ENCODE data around the gene SCYL1.

Gene SCYL1

DNA sequence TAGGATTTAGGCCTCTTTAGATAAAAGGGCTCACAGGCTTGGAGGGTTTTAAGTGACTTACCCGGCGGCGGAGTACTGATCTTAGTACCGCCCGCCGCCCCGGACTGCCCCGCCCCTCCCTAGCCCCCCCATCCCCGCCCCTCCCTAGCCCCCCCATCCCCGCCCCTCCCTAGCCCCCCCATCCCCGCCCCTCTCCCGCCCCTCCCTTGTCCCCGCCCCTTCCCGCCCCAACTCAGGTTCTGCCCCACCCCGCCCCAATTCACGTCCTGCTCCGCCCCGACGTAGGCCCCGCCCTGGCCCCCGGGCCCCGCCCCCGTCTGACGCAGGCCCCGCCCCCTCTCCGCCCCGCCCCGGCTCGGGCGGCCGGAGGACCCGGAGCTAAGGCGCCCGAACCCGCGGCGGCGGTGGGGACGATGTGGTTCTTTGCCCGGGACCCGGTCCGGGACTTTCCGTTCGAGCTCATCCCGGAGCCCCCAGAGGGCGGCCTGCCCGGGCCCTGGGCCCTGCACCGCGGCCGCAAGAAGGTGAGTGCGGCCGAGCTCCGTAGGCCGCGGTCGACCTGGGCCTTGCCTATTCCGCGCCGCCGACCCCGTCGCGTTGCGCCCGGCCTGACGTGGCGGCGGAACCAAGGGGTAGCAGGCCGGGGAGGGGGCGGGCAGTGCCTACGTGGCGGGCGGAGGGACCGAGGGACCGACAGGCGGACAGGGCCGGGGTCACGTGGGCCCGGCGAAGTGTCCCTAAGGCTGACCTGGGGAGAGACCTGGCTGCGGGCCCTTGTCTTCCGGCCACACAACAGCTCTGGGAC is at the start of gene SCYL1:
Gene SCYL1 (plus strand): TSS at position 343 of the 805 bp plus-strand sequence. CDS start 71 bp downstream, at position 414.
- peak; percentile 96 for DNase-seq (ENCODE audit: low spot score)

DNA sequence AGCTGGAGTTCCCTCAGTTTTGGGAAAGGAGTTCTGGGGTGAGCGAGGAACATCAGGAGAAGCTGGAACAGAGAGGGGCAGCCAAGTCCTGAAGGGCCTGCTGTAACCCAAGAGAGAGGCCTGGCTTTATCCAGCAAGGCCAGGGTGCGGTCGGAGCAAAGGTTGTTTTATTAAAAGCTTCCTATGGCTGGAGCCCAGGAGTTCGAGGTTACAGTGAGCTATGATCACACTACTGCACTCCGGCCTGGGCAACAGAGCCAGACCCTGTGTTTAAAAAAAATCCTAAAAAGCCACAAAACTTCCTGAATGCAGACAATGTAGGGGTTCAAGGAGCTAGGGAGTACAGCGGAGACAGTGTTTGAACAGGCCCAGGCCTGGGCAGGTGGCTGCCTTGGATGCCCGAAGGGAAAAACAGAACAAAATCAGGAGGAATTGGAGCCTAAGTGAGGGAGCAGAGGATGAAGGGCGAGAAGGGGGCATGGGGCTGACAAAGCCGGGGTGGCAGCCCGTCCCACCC is 48.2 kb upstream of the SCYL1 start:
- DNase-seq (ENCODE audit: low spot score): no peak

DNA sequence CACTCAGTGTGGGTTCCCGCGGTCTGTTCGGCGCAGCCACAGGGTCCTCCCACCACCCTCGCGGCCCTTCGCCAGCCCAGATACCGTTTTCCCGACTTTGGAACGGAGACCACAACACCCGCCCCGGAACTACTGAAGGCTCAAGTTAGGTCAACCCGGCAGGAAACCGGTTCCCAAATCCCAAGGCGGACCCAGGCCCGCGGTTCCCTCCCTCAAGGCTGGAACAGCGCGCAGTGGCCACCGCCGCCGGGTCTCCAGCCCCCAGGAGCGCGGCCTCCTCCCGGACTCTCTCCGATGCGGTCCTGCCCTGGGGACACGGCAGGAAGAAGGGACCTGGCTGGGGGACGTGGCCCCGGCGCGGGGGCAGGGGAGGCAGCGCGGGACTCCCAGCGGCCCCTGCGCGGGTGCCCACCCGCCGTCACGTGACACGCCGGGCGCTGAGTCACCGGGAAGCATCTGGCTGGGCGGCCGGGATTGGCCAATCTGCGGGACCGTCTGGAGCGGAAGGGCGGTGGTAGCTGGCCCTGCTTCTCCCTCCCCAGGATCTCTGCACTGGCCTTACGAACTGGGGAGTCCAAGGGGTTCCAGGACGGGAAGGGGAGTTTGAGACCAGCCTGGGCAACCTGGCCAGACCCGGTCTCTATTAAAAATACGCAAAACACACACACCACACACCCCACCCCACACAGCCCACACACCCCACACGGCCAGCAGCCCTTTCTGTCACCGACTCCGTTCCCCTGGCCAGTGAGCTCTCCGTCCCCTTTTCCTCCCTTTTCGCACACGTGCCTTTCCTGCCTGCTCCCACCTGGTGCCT is 47.5 kb upstream of the SCYL1 start:
- DNase-seq (ENCODE audit: low spot score): peak; percentile 94

DNA sequence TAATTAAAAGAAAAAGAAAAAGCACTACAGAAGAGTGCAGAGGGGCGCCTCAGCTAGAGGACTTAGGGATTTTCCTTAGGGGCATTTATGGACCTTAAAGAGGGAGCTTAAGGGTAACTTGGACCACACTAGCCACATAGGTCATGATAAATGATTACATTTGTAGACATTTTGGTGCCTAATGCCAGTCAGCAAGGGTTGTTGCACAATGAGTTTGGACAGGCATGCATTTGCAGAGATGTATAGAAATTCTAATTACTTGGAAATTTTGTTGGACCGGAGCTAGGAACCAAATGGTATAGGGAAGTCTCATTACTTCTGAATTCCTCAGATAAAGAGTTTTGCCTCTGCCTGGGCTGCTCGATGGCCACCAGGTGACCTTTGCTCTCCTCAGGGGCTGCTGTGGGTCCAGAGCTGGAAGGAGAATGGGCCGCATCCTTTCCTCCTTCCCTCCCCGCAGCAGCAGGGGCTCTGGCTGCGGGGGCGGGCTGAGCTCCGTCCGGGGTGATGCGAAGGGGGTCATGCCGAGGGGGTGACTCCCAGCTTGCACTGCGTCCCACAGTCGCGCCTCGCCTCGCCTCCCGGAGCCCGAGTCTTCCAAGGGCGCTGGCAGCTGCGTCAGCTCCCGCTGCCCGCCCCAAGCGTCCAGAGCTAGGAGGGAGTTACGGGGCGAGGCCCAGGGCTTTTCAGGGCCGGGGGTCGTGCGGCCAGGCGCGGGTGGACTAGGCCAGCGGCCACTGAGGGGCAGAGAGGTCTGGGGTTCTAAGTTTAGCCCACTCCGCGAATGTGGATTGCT is 46.3 kb upstream of the SCYL1 start:
- peak; percentile 49 for DNase-seq (ENCODE audit: low spot score)

DNA sequence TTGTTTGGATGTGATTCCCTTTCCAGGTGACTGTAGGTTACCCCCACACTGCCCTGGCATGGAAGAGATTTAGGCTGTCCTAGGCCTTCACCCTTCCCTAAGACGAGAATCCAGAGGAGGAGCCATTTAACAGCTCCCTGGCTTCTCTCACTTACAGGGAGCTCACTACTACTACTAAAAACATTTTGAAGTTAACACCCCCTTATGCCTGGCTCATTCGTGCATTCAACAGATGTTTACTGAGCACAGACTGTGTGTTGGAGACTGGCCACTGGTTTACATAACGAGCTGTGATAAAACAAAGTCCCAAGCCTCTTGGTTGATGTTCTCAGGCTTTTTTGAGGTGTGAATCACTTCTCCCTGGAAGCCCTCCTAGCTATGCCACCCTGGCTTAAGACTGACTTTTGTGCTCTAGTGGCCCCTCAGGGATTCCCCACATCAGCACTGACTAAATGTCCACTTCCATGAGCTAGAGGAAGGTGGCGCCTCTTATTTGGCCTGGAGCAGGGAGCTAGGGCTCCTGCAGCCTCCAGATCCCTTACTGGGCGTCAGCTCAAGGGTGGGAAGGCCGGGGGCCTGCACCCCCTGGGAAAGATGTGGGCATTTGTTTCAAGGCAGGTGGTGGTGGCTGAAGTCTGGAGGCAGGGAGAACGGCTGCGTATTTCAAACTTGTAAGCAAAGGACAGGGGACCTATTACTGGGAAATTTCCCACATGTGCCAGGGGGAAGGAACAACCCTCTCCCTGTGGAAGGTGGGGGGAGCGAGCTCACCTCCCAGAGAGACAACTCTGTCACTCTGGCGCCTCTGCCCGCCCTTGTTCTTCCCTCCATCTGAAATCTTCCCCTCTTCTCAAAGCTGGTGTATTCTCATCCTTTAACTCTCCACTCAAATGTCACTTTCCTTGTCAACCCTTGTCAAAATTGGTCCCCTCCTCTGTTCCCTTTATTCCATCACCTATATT is 45.4 kb upstream of the SCYL1 start:
- peak; percentile 65 for DNase-seq (ENCODE audit: low spot score)

DNA sequence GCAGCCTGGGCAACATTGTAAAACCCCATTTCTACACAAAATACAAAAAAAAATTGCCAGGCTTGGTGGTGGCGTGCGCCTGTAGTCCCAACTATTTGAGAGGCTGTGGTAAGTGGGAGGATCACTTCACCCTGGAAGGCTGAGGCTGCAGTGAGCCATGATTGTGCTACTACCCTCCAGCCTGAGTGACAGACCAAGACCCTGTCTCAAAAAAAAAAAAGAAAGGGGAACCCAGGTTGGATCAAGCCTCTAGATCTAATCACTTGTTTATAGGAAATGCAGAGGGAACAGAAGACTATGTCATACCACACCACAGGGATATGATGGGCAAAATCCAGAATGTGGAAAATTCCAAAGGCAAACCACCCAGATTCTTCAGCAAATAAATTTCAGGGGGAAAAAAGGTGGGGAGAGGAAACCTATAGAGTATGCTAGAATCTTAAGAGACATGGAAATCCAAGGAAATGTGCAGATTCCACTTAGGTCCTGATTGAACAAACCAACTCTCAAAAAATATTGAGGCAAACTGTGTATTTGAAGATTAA is 42.5 kb upstream of the SCYL1 start:
- no peak for DNase-seq (ENCODE audit: low spot score)

DNA sequence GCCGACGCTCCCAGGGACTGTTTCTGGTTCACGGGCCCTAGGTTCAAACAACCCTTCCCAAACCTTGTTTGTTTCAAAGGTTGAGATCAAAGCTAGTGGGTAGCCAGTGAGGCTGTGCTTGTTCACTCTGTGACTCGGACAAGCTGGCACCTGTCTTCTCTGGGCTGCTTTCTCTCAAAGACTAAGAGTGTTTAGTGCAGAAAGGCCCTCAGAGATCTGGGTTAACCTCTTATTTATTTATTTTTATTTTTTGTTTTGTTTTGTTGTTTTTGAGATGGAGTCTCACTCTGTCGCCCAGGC is 39.0 kb upstream of the SCYL1 start:
- DNase-seq (ENCODE audit: low spot score): no peak

DNA sequence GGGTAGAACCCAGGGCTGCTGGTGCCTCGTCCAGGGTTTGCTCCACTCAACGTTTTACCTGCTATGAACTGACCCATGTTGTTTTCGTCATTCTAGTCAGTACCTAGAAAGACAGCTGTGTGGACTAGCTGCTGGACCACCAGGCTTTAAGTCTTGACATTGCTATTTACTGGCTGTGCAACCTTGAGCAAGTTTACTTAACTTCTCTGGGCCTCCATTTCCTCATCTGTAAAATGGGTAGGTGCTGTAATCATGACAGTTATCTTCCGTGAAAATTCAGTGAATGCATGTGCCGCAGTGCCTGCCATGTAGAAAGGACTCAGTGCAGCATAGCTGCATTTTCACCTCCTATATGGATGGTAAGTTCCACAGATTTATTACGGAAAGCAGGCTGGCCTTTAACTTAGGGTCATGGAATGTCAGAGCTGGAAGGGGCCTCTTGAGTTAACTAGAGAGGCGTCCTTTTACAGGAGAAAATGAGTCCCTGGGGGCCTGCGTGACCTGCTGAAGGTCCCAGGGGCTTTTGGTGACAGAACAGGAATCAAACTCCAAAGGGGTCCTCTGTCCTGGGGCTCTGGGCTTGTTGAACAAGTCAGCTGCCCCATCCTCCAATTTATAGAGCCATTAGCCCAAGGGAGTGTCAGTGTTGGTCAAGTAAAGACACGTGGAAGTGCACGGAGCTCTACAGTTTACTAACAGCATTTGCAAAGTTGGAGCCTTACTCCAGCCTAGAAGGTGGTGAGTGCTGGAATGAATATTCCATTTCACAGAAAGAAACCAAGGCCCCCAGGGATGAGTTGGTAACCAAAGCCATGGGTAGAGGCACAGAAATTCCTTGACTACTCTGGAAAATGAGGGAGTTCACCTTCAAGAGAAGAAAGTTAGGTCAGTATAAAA is 38.1 kb upstream of the SCYL1 start:
- no peak for DNase-seq (ENCODE audit: low spot score)

DNA sequence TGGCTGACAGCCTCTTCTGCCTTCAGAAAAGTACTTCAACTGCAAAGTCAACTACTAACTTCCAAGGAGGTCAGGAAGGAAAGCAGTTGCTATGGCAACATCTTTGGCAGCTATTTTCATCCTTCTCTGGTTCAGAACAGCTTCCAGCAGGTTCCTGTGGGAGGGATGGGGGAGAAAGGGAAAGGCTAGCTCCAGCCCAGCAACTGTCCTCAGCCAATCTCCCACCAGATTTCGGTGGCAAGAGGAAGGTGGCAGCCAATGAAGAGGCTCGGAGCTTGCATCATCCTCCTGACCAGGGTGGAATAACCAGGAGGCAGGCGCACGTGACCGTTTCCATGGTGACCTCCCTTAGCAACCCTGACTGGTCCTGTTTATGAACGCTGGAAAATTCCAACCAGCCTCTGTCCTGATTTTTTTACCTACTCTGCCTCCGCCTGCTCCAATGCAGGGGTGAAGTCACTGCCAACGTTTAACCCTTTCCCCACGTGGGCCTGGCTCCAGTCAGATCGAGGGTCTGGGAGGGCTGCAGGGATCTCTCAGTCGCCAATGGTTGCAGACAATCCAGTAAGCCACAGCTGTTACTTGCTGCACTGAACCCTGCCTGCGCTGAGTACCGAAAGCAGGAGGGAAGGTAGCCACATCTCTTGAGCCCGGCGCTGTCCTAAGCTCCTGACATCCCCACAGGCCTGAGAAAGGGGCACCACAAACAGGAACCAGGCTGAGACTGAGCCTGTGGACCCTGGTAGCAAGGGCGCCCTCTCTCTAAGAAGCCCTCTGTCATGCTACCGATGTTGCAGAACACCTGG is 37.2 kb upstream of the SCYL1 start:
- DNase-seq (ENCODE audit: low spot score): peak; percentile 93

DNA sequence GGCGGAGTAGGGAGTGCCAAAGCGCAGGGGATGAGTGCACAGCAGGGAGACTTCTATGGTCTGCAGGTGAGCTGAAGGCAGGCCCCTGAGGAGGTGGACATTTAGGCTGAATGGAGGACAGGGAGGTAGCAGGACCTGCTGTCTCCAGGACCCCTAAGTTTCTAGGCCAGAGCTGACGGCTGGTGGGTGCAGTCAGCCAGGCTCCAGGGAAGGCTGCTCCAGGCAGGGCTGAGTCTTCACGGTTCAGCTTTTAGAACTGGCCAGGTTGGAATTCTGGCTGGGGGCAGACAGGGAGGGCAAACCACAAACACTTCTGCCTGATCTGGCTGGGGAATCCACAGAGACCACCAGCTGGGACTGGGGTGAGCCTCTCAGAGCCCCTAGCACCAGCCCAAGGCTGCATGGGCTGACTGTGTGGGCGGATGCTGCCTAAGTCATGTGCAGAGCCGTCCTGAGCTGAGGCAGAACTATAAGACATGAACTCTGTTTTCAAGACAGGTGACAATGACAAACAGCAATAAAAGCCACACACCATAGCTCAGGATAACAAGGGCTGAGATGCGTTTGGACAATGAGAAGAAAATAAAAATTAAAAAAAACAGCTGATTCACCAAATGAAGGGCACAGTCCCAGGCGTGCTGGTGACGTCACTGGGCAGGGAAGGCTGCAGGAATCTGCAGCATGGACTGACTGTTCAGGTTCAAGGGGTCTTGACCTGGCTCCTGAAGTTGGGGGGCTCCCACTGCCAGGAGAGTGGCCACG is 36.4 kb upstream of the SCYL1 start:
- DNase-seq (ENCODE audit: low spot score): peak; percentile 37

DNA sequence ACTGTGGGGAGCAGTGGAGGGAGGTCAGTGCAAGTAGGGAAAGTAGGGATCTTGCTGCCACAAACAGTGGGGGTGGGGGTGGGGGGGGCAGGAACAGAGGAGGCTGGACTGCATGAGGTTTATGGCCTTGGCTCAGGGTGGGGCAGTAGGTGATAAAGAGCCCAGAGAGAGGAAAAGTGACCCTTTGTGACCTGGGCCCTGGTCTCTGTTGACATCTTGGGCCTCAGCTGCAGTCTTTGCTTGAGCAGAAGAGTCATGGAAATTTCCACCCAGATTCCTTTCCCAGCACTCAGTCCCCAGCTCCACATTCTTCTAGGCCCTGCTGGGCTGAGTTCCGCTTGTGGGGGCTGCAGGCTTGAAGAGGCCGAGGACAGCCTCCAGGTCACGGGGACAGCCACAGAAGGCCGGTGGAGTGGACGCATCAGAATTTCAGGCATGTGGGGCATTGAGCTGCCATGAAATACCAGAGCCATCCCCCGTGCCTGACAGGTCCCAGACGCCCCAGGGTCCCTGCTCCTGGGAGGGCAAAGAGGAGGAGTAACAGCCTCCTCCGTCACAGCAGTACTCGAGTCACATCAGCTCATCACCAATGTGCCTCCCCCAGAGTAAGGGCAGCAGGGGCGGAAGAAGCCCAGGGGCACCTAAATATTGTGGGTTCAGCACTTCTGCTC is 35.7 kb upstream of the SCYL1 start:
- DNase-seq (ENCODE audit: low spot score): peak; percentile 68

DNA sequence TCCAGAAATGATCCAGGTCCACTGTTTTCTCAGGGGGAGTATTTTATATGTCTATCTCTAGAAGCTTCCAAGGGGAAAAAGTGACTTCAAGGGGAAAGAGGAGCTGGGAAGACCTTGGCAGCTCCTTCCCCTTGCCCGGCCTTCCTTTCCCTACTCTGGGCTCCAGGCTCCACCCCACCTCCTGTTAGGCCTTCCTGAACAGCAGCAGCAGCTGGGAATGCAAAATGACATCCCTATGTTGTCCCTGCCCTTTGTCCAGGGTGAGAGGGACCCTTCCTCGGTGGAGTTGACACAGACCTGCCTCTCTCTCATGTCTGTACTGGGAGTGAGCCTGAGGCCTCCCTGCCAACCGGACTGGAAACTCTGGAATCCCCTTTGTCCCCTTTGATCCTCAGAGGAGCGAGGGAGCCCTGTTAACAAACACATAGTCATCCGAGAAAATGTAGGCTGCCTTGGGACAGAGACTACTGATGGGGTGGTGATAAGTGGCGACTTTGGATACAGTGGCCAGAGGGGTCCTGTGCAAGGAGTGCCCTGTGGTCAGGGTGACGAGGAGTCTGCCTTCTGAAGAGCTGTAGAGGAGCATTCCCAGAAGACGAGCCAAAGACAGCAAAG is 35.1 kb upstream of the SCYL1 start:
- no peak for DNase-seq (ENCODE audit: low spot score)

DNA sequence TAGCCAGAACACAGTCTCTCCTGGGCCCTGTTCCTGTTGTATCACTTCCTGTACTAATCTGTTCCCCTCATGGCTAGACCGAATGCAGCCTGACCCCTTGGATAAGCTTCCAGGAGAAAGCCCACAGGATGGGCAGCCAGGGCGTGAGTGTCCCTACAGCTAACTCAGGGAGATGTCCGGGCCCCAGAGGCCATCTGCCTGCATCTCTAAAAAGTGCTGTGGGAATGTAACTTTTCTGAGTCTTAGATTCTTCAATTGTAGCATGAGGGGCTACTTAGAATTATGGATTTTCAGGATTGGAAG is 33.8 kb upstream of the SCYL1 start:
- DNase-seq (ENCODE audit: low spot score): no peak

DNA sequence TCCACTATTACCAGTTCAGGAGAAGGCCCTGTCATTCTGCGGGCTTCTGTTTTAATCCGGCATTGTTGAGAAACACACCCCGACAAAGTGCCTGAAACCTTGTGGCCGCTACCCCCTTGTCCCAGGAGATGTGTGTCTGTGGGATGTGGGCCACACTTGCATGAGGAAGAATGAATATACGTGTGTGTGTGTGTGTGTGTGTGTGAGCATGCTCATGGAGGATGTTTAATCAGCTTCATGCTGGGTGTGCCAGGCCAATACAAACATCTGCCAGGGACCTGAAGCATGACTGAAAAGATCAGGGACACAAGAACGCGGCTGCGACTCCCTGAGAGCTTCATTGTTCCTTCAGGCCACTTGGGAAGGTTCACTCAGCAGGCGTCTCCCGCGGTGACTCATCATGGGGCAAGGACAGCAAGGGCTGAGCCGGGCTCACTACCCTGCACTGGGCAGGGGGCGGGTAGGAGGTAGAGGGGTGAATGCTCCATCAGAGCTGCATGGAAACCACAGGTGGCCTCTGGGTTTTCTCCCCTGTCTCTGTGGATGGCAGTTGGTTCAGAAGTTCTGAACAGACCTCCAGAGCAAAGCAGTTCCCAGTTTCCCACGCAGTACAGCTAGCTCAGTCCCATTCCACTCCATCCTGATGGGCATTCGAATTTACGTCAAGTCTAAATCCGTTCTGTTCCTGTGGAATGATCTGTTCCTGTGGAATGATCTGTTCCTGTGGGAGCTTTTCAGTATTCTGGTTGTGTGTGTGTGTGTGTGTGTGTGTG is 33.1 kb upstream of the SCYL1 start:
- peak; percentile 41 for DNase-seq (ENCODE audit: low spot score)

DNA sequence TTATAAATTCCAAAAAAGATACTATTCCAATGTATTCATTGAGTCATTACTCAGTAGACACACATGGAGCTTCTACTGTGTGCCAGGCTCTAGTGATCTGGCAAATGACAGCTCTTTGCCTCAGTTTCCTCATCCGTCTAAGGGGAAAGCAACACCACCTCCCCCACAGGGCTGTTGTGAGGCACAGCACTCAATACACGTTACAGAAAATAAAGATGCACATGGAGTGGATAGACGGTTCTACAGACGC is 32.6 kb upstream of the SCYL1 start:
- no peak for DNase-seq (ENCODE audit: low spot score)

DNA sequence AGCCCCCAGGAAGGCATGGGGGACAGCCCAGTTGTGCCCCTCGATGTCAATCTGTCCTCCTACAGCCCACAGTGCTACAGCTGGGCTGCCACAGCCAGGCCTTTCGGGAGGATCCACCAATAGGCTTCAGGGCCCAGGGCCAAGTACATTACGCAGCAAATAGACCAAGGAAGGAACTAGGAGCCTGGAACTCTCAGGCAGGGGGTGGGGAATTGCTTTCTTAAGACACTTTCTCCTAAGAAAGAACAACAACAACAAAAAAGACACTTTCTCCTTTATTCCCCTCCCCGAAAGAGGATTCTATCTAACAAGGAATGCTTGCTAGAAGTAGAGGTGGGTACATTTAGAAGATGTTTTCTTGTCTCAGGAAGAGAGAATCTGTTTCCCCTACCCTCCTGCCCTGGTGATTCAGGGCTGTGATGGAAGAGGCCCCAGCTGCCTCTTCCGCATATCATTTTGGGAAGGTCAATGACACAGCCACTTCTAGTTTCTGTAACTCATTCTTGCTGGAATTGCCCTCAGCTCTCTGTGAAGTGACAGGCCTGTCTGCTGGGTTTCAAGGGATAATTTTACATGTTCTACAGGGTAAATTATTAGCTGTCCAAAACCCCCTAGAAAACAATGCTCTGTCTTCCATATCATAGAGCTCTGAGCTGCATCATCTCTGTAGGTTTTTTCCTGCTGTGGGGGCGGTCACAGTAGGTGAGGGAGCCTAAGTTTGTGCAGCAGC is 32.1 kb upstream of the SCYL1 start:
- peak; percentile 40 for DNase-seq (ENCODE audit: low spot score)
